HG03520 (cell line): ENCODE measurements around the gene ODAD4.

ENCODE experiments used
- ATAC-seq: cut with Tn5 transposase; IDR thresholded peaks from one replicate; pipeline ENCODE4 v1.9.1; 2021; ENCODE audit warnings: mild to moderate bottlenecking, moderate library complexity; ENCODE audit not compliant: unreplicated experiment

The ODAD4 gene

DNA sequence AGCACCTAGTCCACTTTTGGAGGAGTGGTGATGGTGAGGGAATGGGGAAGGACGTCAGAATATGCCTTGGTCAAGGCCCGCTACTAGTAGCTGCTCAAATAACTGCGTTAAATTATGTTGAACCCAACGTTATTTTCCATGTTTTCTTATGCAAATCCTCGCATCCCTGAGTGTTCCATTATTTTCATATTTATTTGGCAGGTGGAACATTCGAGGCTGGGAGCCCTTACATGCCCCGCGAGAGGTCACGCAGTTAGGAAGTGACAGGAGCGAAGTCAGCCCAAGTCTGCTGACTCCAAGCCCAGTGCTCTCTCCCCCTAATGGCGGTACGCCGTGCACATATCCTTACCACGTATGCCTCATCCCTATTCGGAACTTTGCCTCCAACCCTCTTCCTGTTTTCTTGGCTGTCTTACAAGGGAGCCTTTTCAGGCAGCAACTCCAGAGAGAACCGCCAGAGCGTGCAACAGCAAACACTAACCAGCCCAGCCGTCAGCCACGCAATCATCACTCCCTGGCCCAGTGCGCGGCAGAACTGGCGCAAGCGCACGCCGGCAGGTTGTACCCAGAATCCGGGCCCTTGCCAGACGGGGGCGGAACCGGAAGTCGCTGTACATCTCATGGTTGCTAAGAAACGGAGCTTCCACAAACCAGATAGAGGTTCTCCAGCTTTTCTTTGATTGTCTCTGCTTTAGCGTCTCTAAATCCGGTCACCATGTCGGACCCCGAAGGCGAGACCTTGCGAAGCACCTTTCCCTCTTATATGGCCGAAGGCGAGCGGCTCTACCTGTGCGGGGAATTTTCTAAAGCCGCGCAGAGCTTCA lies at the start of gene ODAD4:
ODAD4 (plus strand) TSS at position 609 of the 824 bp plus-strand sequence; CDS start at position 716, 107 bp downstream.
- peak; percentile 83 for ATAC-seq

DNA sequence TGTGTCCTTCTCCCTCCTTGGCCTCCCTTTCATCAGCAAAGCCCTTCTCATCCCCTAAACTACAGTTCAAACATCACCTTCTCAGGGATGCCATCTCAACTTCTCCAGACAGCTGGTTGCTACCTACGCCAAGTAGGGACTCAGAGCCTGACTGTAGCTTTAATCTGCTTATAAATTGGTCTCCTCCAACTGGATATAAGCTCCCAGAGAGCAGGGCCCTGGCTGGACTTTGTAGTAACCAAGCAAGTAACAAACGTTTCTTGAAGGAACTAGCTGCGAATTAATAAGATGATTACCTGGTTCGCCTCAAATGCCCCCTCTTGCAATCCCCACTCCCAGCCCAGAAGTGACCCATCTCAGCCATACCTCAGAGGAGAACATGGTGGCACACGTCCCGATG lies 47.7 kb upstream of the ODAD4 start:
- ATAC-seq: no peak

GRCh38 chr17:41885733-41886132 lies 44.7 kb upstream of the ODAD4 start:
- ATAC-seq: no peak

GRCh38 chr17:41888332-41888965 lies 42.0 kb upstream of the ODAD4 start:
- no peak for ATAC-seq

DNA sequence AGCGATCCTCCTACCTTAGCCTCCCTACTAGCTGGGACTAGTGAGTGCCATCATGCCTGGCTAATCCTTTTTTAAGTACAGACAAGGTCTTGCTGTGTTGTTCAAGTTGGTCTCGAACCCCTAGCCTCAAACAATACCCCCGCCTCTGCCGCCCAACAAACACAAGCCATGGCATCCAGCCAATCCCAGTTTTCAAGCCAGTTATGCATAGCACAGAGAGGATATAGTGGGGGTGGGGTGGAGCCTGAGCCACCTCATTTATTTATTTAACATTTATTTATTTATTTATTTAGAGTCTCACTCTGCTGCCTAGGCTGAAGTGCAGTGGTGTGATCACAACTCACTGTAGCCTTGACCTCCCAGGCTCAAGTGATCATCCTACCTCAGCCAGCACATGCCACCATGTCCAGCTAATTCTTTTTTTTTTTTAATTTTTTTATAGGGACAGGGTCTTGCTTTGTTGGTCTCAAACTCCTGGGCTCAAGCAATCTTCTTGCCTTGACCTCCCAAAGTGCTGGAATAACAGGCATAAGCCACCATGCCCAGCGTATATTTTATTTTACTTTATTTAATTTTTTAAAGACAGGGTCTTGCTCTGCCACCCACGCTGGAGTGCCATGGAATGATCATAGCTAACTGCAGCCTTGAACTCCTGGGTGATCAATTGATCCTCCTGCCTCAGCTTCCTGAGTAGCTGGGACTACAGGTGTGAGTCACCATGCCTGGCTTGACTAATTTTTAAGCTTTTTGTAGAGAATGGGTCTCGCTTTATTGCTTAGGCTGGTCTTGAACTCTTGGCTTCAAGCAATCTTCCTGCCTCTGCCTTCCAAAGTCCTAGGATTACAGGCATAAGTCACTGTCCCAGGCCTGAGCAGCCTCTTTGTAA lies 39.0 kb upstream of the ODAD4 start:
- no peak for ATAC-seq

GRCh38 chr17:41892021-41892376 lies 38.4 kb upstream of the ODAD4 start:
- no peak for ATAC-seq

DNA sequence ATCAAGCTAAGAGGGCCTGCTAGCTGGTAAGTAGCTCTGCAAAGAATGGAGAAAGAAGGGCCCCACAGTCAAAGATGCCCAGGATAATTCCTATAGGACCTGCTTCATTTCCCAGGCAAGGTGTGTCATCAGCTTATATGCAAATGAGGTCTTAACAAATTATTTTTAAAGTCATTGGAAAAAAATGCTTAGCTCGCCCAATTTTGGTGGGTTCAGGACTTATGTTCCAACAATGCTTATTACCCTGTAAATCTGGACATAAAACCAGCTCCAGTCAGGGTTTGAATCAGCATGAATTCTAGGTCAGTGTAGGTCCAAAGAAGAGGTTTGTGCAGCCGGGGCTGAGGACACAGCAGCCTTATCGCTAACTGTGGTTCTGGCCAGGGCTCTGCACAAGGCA lies 37.0 kb upstream of the ODAD4 start:
- ATAC-seq: no peak

- ATAC-seq: no peak
Measured at GRCh38 chr17:41894791-41895331, 35.6 kb upstream of the ODAD4 start.

GRCh38 chr17:41895617-41896016 lies 34.8 kb upstream of the ODAD4 start:
- no peak for ATAC-seq

DNA sequence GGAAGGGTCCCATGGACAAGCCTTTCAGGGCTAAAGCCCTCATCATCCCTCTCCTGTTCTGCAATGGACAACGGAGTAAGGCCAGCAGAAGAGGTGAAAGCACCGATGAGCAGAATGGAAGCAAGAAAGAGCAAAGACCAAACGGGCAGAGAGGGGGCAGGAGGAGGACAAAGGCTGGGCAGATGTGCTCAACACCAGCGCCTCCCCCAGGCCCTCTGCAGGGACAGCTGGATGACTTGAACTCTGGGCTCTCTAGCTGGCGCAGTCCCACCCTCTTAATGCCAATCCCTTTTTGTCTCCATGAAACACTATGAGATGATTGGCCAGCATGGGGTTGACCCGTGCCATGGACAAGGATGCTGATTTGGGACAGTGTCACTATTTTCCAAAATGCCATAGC lies 33.7 kb upstream of the ODAD4 start:
- no peak for ATAC-seq

DNA sequence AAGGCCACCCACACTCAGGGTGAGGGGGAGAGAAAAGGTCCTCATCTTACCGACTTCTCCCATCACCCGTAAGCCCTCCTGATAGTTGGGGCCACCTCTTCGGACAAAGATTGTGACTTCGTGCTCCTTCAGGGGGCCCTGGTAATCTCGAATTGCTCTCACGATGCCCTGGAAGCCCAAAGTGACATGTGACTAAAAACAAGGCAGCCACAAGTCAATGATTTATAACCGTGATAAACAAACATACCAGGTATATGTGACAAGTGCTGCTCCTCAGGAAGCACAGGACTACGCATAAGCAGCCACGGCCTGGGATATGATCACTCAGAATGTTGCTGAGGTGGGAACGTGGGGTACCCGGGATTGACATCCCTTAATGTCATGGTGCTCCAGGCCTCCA lies 28.8 kb upstream of the ODAD4 start:
- ATAC-seq: no peak

GRCh38 chr17:41904242-41904841 lies 26.1 kb upstream of the ODAD4 start:
- ATAC-seq: no peak

DNA sequence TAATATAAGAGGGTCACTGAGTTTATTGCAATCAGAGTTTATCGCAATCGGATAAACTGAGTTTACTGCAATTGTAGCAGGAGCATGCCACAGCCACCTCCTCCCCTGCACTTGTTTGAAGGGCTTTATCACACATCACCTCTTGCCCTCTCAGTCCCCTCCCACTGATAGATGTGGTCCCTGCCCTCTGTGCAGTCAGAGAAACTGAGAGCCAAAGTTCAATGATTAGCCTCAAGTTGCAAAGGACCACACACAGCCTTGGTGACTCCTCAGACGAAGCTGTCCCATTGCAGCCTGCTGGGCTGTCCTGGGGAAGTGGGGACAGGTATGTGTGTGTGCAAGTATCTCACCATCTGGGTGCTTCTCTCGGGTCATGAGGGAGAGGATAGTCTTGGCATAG lies 25.2 kb upstream of the ODAD4 start:
- ATAC-seq: no peak

DNA sequence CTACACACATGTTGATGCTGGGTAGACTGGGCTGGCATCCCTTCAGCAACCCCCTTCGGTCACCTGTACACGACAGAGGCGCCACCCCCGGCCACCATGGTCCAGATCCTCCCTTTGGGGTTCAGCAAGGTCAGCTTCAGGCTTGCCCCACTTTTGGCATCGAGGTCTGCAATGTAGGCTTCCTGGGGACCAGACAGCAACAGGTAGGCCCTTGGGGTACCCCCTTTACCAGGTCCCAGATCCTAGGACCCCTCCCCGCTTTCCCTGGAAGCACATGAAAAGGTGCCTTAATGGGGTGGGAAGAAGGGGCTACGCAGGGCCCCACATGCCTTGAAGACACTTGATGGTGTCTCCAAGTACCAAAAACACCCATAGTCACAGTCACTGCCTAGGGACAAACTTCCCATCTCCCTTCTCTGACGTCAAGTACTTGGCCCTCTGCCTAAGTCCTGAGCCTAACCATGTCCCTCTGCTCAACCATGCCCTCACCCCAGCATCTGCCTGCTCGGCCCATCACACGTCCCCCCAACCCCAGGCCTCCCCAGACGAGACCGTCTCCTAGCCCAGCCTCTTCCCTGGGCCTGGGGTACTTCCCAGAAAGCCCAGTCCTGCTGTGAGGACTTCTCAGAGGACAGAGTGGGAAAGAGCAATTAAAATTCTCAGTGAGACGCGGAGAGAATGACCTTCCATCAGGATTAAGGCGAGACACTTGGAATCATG lies 23.8 kb upstream of the ODAD4 start:
- ATAC-seq: no peak

DNA sequence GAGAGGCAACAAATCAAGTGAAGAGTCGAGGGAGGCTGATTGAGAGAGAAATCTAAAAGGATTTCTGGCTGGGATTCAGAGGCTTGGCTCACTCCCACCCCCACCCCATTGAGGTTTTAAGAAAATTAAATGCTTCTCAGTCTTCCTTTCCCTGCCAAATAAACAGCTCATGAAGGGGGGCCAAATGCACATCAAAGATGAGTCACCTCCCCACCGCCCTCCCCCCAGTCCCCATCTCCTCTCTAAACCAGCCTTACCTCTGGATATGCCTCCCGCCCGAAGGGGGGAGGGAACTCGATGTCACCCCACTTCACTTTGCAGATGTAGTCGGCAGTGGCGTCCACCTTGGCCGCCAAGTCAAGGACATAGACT lies 23.2 kb upstream of the ODAD4 start:
- ATAC-seq: no peak

DNA sequence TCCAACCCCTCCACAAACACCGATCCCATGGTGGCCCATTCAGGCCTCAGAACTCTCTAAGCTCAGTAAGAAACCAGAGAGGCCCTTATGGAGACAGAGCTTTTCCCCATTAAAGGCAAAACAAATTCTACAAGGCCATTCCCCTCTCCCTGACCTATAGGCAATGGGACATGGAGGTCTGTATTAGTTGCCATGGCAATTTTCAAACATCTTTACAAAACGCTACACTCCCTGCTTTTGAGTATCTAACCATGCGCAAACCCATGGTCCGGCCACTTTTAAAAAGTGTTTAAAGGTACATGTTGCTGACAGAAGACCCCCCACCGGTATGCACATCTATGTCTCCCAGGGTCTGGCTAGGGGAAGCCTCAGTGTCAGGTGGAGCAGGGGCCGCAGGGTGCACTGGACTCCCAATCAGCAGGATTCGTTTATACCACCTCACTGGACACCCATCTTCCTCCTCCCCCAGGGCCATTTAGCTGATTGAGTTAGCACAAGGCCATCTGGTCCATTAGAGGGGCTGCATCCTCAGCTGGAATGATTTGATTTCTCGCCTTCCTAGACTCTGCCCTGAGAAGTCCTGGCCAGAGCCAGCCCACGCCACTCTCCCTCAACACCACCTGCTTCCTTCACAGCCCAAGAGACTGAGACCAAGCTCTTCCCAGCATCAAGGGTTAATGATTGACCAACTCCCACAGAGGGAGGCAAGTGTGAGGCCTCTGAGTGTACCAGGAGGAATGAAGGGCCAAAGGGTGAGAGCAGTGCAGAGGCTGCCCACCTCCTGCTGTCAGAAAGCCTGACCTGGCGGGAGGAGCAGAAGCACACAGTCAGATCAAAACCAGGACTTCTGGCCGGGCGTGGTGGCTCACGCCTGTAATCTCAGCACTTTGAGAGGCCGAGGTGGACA lies 22.5 kb upstream of the ODAD4 start:
- ATAC-seq: no peak

GRCh38 chr17:41909088-41909487 lies 21.3 kb upstream of the ODAD4 start:
- ATAC-seq: no peak

- ATAC-seq: no peak
Measured at GRCh38 chr17:41910701-41911391, 19.6 kb upstream of the ODAD4 start.

DNA sequence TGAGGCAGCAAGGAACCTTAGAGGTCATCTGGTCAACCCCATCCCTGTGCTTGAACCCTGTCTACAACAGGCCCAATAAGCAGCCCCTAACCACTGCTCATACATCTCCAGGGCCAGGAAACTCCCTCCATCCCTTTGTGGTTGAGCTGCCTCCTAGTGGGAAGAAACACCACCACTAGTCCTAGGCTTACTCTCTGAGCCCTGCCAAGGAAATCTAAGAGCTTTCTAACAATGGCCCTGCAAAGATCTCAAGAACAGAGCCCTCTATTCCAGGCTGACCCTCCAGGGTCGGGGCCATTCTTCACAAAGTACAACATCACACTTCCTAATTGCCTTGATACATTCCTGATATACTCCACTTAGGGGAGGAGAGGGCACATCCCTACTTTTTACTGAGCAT lies 17.5 kb upstream of the ODAD4 start:
- no peak for ATAC-seq
